K562 (cell line): Measurements from ENCODE around the gene ZSWIM9. TPM values are rescaled to one million over a fixed set of nuclear protein-coding genes. Genes with fewer than 3 reads are reported as not detected.
A peak's percentile ranks its signal among the peaks of the same experiment; 100 is the strongest.

Source experiments
- ARHGAP35 ChIP-seq: fragments of 450-650 bp; IDR thresholded peaks from 2 replicates; pipeline ENCODE4 v1.6.1; 2018; ENCODE audit not compliant: partially characterized antibody
- CEBPZ ChIP-seq: fragments of 150-350 bp; IDR thresholded peaks from 2 replicates; pipeline ENCODE4 v1.6.1; 2014; ENCODE audit warnings: low read depth, mild to moderate bottlenecking, low read length, borderline replicate concordance
- EP400 ChIP-seq: fragments of 450-650 bp; IDR thresholded peaks from 2 replicates; pipeline ENCODE4 v1.6.1; 2017; ENCODE audit warnings: antibody characterized with exemption, mild to moderate bottlenecking, moderate library complexity
- GABPB1 ChIP-seq: sonication (generic); formaldehyde crosslinking; IDR thresholded peaks from 2 replicates; pipeline ENCODE4 v1.8.0; 2022; ENCODE audit warnings: mild to moderate bottlenecking, missing genetic modification reagents
- NFRKB ChIP-seq: fragments of 450-650 bp; IDR thresholded peaks from 2 replicates; pipeline ENCODE4 v1.6.1; 2016; ENCODE audit warnings: low read depth
- RCOR1 ChIP-seq, 2 experiments: IDR thresholded peaks; 2 replicates each; pipeline ENCODE4 v1.6.1; 2012; ENCODE audit warnings: low read depth in 2 of 2, low read length in 2 of 2, borderline replicate concordance in 1 of 2, improper control_type of control experiment in 1 of 2
- RNF2 ChIP-seq: sonication (generic); IDR thresholded peaks from 2 replicates; pipeline ENCODE4 v1.6.1; 2016
- SIX5 ChIP-seq, 2 experiments: IDR thresholded peaks; 2 replicates each; pipeline ENCODE4 v1.6.1; 2011; ENCODE audit warnings: low read length in 2 of 2, borderline replicate concordance in 1 of 2, low read depth in 1 of 2, mild to moderate bottlenecking in 1 of 2, moderate library complexity in 1 of 2; ENCODE audit not compliant: insufficient read depth in 1 of 2
- SMC3 ChIP-seq: conservative IDR thresholded peaks from 2 replicates; pipeline ENCODE4 v1.6.1; 2011; ENCODE audit warnings: low read depth, low read length, improper control_type of control experiment; ENCODE audit not compliant: insufficient read depth
- TCF7L2 ChIP-seq: fragments of 150-350 bp; IDR thresholded peaks from 2 replicates; pipeline ENCODE4 v1.6.1; 2016; ENCODE audit warnings: low read depth, mild to moderate bottlenecking, low read length, moderate library complexity
- ZNF23 ChIP-seq: fragments of 250-450 bp; sonication (Bioruptor Pico); IDR thresholded peaks from 2 replicates; pipeline ENCODE4 v1.4.0; 2020; ENCODE audit warnings: mild to moderate bottlenecking
- ZNF280B ChIP-seq: fragments of 250-450 bp; sonication (Bioruptor Pico); IDR thresholded peaks from 2 replicates; pipeline ENCODE4 v1.5.1; 2021; ENCODE audit warnings: mild to moderate bottlenecking
- ZNF436 ChIP-seq: fragments of 250-450, 450-650 bp; sonication (Bioruptor Pico); formaldehyde crosslinking; IDR thresholded peaks from 2 replicates; pipeline ENCODE4 v1.7.0; 2020; ENCODE audit warnings: mild to moderate bottlenecking
- ZNF551 ChIP-seq: fragments of 250-450 bp; sonication (Bioruptor Pico); IDR thresholded peaks from 2 replicates; pipeline ENCODE4 v1.5.0; 2021; ENCODE audit warnings: mild to moderate bottlenecking, moderate library complexity
- ZNF780A ChIP-seq: fragments of 250-450 bp; sonication (Bioruptor Pico); IDR thresholded peaks from 2 replicates; pipeline ENCODE4 v1.5.0; 2021; ENCODE audit warnings: mild to moderate bottlenecking
- polyA plus RNA-seq, 8 experiments: library from polyadenylated mRNA; depleted of rRNA in 4 of 8; stranded (reverse) in 5 of 8; unstranded in 3 of 8; fragments of >200 nt; fragmentation: Nextera tagmentation in 2 of 8; fragmentation: Illumina TruSeq in 1 of 8; extraction: Ambion mirVana in 2 of 8; extraction: Trizol in 1 of 8; gene quantifications; 2 replicates each; pipeline versions ENCODE4 v1.2.1 to v1.2.3, GENCODE V29; 2011 to 2014; ENCODE audit warnings: inconsistent platforms in 1 of 8, missing spikeins in 1 of 8
- total RNA-seq, 7 experiments: library from RNA; depleted of rRNA in 6 of 7; stranded (reverse); fragments of >200 nt in 6 of 7; fragmentation: Illumina TruSeq in 2 of 7; extraction: Trizol in 2 of 7; gene quantifications; 2 replicates each; pipeline versions ENCODE4 v1.2.1 to v1.2.3, GENCODE V29; 2011 to 2021; ENCODE audit warnings: low replicate concordance in 1 of 7
- TF ChIP-seq, protein P1 (sequence below): sonication (generic); formaldehyde crosslinking; IDR thresholded peaks from 2 replicates; pipeline ENCODE4 v1.4.0; 2020; ENCODE audit warnings: mild to moderate bottlenecking, missing genetic modification reagents
- TF ChIP-seq, protein P2 (sequence below), 2 experiments: IDR thresholded peaks; 2 replicates each; pipeline ENCODE4 v1.6.1; 2011; ENCODE audit warnings: borderline replicate concordance in 1 of 2, control low read depth in 1 of 2, low read depth in 1 of 2, low read length in 1 of 2, mild to moderate bottlenecking in 1 of 2, mixed read lengths in 1 of 2, moderate library complexity in 1 of 2; ENCODE audit not compliant: insufficient read depth in 1 of 2, insufficient read length in 1 of 2, poor library complexity in 1 of 2, severe bottlenecking in 1 of 2; ENCODE audit errors: extremely low read depth in 1 of 2

The ZSWIM9 gene
- total and polyA plus RNA-seq, 9 of the 15 experiments (the other 6 are each of a cell fraction or from before 2014, with no cell fraction given), result 0.04 to 1.4 (median 0.34) TPM; not detected in 1

DNA sequence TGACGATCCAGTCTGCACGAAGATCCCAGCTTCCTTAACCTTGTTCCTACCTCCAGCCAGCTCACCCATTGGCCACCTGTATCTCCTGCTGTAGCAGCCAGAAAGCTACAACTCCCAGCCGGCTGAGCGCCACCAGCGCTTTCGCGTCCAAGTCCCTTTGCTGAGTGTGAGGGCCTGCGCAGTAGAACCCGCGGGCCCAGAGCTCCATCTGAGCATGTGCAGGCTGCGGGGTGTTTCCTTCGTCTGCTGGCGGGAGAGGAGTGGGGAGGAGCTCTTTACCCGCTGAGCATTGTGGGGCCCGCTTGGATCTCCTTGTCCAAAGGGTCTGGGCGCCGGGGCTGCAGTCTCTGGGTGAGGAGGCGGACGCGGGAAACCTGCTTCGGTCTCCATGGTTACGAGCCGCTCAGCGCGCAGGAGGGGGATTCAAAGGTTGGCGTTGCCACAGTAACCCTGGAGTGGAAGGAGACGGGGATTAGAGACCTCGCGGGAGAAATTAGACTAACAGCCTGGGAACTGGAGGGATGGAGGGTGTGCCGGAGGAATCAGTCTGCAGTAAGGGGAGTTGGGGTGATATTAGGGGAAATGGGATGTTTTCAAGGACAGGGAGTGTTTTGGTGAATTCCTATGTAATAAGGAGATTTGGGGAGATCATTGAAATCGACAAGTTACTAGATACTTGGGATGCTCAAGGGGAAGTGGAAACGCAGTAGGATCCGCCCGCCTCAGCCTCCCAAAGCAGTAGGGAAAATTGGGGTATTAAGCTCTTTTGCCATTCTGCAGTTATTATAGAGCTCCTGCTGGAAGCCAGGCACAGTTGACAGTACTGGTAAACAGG lies 33.5 kb downstream of the ZSWIM9 start (continued):
- TF ChIP-seq CEBPZ (no peak), NFRKB (no peak), RNF2 (no peak; the same call in 1 of the 2 replicates), EP400 (peak; percentile 2; the same call in 1 of the 2 replicates), ZNF436 (no peak), TCF7L2 (no peak), RCOR1 (IDR thresholded peaks at IDR 0.05; ENCODE audit: borderline replicate concordance in 1 of 2, low read depth in 2 of 2, low read length in 2 of 2) (0 out of 4 replicates have a peak, but pooled peaks of 1 of the 2 experiments have one; percentile 21), ZNF23 (CRISPR knock-in tag) (no peak), ZNF551 (peak; percentile 64; the same call in 1 of the 2 replicates), GABPB1 (CRISPR knock-in tag) (peak; percentile 60), ZNF280B (no peak), ZNF780A (CRISPR knock-in tag) (peak; percentile 40; the same call in 1 of the 2 replicates), ARHGAP35 (no peak), SMC3 (no peak), SIX5 (IDR thresholded peaks at IDR 0.05; ENCODE audit: borderline replicate concordance in 1 of 2, insufficient read depth in 1 of 2, low read depth in 1 of 2, low read length in 2 of 2) (no peak)
- TF ChIP-seq, protein P1, sequence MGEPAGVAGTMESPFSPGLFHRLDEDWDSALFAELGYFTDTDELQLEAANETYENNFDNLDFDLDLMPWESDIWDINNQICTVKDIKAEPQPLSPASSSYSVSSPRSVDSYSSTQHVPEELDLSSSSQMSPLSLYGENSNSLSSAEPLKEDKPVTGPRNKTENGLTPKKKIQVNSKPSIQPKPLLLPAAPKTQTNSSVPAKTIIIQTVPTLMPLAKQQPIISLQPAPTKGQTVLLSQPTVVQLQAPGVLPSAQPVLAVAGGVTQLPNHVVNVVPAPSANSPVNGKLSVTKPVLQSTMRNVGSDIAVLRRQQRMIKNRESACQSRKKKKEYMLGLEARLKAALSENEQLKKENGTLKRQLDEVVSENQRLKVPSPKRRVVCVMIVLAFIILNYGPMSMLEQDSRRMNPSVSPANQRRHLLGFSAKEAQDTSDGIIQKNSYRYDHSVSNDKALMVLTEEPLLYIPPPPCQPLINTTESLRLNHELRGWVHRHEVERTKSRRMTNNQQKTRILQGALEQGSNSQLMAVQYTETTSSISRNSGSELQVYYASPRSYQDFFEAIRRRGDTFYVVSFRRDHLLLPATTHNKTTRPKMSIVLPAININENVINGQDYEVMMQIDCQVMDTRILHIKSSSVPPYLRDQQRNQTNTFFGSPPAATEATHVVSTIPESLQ (CRISPR knock-in tag), result no peak; the same call in 1 of the 2 replicates
- TF ChIP-seq, protein P2, sequence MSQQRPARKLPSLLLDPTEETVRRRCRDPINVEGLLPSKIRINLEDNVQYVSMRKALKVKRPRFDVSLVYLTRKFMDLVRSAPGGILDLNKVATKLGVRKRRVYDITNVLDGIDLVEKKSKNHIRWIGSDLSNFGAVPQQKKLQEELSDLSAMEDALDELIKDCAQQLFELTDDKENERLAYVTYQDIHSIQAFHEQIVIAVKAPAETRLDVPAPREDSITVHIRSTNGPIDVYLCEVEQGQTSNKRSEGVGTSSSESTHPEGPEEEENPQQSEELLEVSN (IDR thresholded peaks at IDR 0.05; ENCODE audit: borderline replicate concordance in 1 of 2, extremely low read depth in 1 of 2, insufficient read depth in 1 of 2, insufficient read length in 1 of 2, low read depth in 1 of 2, low read length in 1 of 2, poor library complexity in 1 of 2, severe bottlenecking in 1 of 2), result peak; percentile 87 to 98
